GM18951 (cell line): ENCODE measurements around the gene CYFIP2.

ENCODE experiments used
- POLR2A ChIP-seq: IDR thresholded peaks from 4 replicates; pipeline ENCODE4 v1.6.1; 2011; ENCODE audit warnings: mild to moderate bottlenecking; ENCODE audit not compliant: insufficient read length, insufficient read depth; ENCODE audit errors: extremely low read depth
- in situ Hi-C: fragments of 300-500 bp; cut with MboI; formaldehyde crosslinking; loops from one replicate; pipeline ENCODE4 v1.12.0; 2022; ENCODE audit warnings: low sequenced_read_pairs, mixed read lengths, inconsistent platforms; ENCODE audit not compliant: unreplicated experiment

CYFIP2 gene

GRCh38 chr5:157303667-157304327 lies 37.9 kb downstream of the CYFIP2 start:
- TF ChIP-seq POLR2A = no peak
- in situ Hi-C loops = loop anchor here (10.0 to 25.0 kb wide), 2 partner anchors 49 to 366 kb away; no protein-coding TSS in a partner anchor

- TF ChIP-seq POLR2A = no peak
- in situ Hi-C loops = loop anchor here (10.0 to 25.0 kb wide), 2 partner anchors 51 to 369 kb away; no protein-coding TSS in a partner anchor
Observed at GRCh38 chr5:157306081-157306480, 40.2 kb downstream of the CYFIP2 start.

GRCh38 chr5:157306692-157307471 lies 41.0 kb downstream of the CYFIP2 start:
- in situ Hi-C loops = loop anchor here (10.0 to 25.0 kb wide), 2 partner anchors 52 to 370 kb away; no protein-coding TSS in a partner anchor
- no peak for TF ChIP-seq POLR2A

- no peak for TF ChIP-seq POLR2A
- in situ Hi-C loops = loop anchor here (10.0 to 25.0 kb wide), 2 partner anchors 54 to 372 kb away; no protein-coding TSS in a partner anchor
Observed at GRCh38 chr5:157308836-157309465, 43.0 kb downstream of the CYFIP2 start.

- in situ Hi-C loops = loop anchor here (10.0 to 25.0 kb wide), 2 partner anchors 55 to 372 kb away; no protein-coding TSS in a partner anchor
- TF ChIP-seq POLR2A = no peak
Observed at GRCh38 chr5:157309796-157310195, 43.9 kb downstream of the CYFIP2 start.

- in situ Hi-C loops = loop anchor here (25.0 kb wide), 1 partner anchor 374 kb away; no protein-coding TSS in a partner anchor
- TF ChIP-seq POLR2A = no peak
Observed at GRCh38 chr5:157311595-157311994, 45.7 kb downstream of the CYFIP2 start.

DNA sequence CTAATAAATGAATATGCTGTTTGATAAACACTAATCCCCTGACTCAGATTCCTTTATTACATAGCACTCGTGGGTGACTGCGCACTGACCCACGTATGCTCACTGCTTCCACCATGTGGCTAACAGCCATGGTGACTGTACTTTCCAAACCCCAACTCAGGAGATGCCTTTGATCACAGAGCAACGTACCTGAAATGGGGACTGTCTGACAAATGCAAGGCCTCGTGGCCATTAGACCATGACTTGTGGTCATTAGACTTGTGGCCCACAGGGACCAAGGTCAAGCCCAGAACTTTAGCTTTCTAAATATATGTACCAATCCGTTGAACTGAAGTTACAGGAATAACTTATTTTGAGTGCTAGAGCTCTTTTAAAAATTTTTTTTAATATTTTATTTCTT lies 46.6 kb downstream of the CYFIP2 start:
- TF ChIP-seq POLR2A = no peak
- in situ Hi-C loops = loop anchor here (25.0 kb wide), 1 partner anchor 375 kb away; no protein-coding TSS in a partner anchor

- in situ Hi-C loops = loop anchor here (25.0 kb wide), 1 partner anchor 385 kb away; no protein-coding TSS in a partner anchor
- no peak for TF ChIP-seq POLR2A
Observed at GRCh38 chr5:157322581-157322980, 56.7 kb downstream of the CYFIP2 start.

GRCh38 chr5:157323107-157323706 lies 57.3 kb downstream of the CYFIP2 start:
- in situ Hi-C loops = loop anchor here (25.0 kb wide), 1 partner anchor 386 kb away; no protein-coding TSS in a partner anchor
- no peak for TF ChIP-seq POLR2A

DNA sequence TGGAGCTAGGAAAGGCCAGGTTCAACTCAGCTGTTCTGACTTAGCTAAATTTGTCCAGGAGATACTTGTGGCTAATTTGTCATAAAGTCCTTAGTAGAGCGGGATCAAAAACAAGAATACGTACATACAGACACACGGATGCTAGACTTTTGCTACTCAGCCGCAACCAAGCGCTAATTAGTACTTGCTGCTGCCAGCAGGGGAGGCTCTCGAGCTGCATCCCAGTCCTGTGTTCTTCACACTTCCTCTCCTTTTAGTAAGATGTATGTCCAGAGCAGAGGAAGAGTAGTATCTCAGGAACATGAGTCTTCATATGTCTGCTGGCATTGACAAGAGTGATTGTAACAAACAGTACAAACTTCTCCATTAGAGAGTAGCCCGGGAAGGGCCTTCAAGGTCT lies 58.3 kb downstream of the CYFIP2 start:
- in situ Hi-C loops = loop anchor here (25.0 kb wide), 1 partner anchor 387 kb away; no protein-coding TSS in a partner anchor
- TF ChIP-seq POLR2A = no peak

- in situ Hi-C loops = loop anchor here (25.0 kb wide), 1 partner anchor 411 kb away; the partner anchor contains the start of genes LSM11 and THG1L
Observed at GRCh38 chr5:157326440-157327005, 60.6 kb downstream of the CYFIP2 start.

DNA sequence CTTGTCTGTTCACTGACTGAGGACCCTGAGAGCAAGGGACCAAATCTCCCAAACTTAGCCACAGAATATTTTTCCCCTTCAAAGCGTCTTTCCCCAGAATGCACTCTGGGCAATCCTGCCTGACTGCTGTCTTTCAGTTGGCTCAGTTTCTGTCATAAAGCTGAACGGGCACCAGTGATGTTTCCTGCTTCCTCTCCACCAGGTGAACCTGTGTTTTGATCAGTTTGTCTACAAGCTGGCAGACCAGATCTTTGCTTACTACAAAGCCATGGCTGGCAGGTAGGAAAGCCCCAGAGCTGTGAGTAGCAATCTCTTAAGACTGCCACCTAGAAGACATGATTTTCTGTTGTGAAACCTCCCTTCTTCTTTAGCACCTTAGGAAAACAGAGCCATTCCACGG lies 61.8 kb downstream of the CYFIP2 start:
- in situ Hi-C loops = loop anchor here (25.0 kb wide), 1 partner anchor 410 kb away; the partner anchor contains the start of genes LSM11 and THG1L
- TF ChIP-seq POLR2A = no peak

More at GRCh38 chr5:157326440-157327005, 60.6 kb downstream of the CYFIP2 start:
- no peak for TF ChIP-seq POLR2A
